CD4-positive, CD25-positive, alpha-beta regulatory T cell (primary cell): ENCODE measurements around the gene VAX1. TPM values are rescaled to one million over a fixed set of nuclear protein-coding genes. Genes with fewer than 3 reads are reported as not detected.
"Not testable (repeated sequence)": the region's sequence is repeated elsewhere in the genome, so short reads cannot be mapped to it uniquely, and the experiment has no call there.

Experiments used
- ATAC-seq, 2 donors: fragments of 150-1000 bp; cut with Tn5 transposase; one replicate each; pipeline ENCODE4 v1.10.0; 2021; ENCODE audit warnings: low read depth in 2 of 2, moderate number of reproducible peaks in 2 of 2, moderate library complexity in 1 of 2
- DNase-seq, 3 donors: peaks; one replicate each; pipeline versions ENCODE4 v3.0.0 to v3.0.0-alpha.2; 2012 to 2022; ENCODE audit warnings: mixed read lengths in 1 of 3
- H3K27ac ChIP-seq: one replicate; pipeline ENCODE4 v1.7.0; 2013; ENCODE audit warnings: mild to moderate bottlenecking, low read length; ENCODE audit not compliant: insufficient read depth, poor library complexity, severe bottlenecking
- H3K27me3 ChIP-seq: one replicate; pipeline ENCODE4 v1.7.0; 2013; ENCODE audit warnings: low read length; ENCODE audit not compliant: control insufficient read depth, insufficient read depth
- H3K36me3 ChIP-seq: one replicate; pipeline ENCODE4 v1.7.0; 2013; ENCODE audit warnings: mild to moderate bottlenecking, low read length, moderate library complexity; ENCODE audit not compliant: control insufficient read depth, insufficient read depth
- H3K4me1 ChIP-seq: 2 replicates; pipeline ENCODE4 v1.7.0; 2013; ENCODE audit warnings: mild to moderate bottlenecking, low read length; ENCODE audit not compliant: insufficient read depth, control insufficient read depth, poor library complexity, severe bottlenecking
- H3K4me3 ChIP-seq: one replicate; pipeline ENCODE4 v1.7.0; 2013; ENCODE audit warnings: low read depth, mild to moderate bottlenecking, low read length, moderate library complexity
- H3K9me3 ChIP-seq, 2 experiments: 1 replicate in 1 of 2; 2 replicates in 1 of 2; pipeline ENCODE4 v1.7.0; 2013; ENCODE audit warnings: low read length in 2 of 2, mild to moderate bottlenecking in 1 of 2, moderate library complexity in 1 of 2; ENCODE audit not compliant: control insufficient read depth in 2 of 2
- H3K27ac Mint-ChIP-seq, 3 donors: one replicate each; pipeline ENCODE4 v1.8.0; 2020 to 2022; ENCODE audit warnings: mild to moderate bottlenecking in 3 of 3, mixed read lengths in 3 of 3, moderate library complexity in 2 of 3
- H3K27me3 Mint-ChIP-seq: one replicate; pipeline ENCODE4 v1.8.0; 2022; ENCODE audit warnings: mild to moderate bottlenecking, mixed read lengths
- H3K36me3 Mint-ChIP-seq: one replicate; pipeline ENCODE4 v1.8.0; 2020; ENCODE audit warnings: mixed read lengths
- H3K4me1 Mint-ChIP-seq, 4 donors: one replicate each; pipeline ENCODE4 v1.8.0; 2020 to 2022; ENCODE audit warnings: mixed read lengths in 4 of 4, mild to moderate bottlenecking in 1 of 4
- H3K4me3 Mint-ChIP-seq, 4 donors: one replicate each; pipeline ENCODE4 v1.8.0; 2020 to 2022; ENCODE audit warnings: mild to moderate bottlenecking in 4 of 4, mixed read lengths in 4 of 4, moderate library complexity in 3 of 4
- H3K9me3 Mint-ChIP-seq, 7 donors: one replicate each; pipeline ENCODE4 v1.8.0; 2020 to 2022; ENCODE audit warnings: mixed read lengths in 7 of 7, mild to moderate bottlenecking in 3 of 7, moderate library complexity in 2 of 7
- polyA plus RNA-seq, 4 donors: library from polyadenylated mRNA; unstranded; fragments of 300-500 nt; fragmentation: Illumina TruSeq; gene quantifications; one replicate each; pipeline ENCODE4 v1.2.3, GENCODE V29; 2021
- total RNA-seq: library from RNA; stranded (reverse); gene quantifications from one replicate; pipeline ENCODE4 v1.2.3, GENCODE V29; 2022

VAX1 gene
- total RNA-seq = not detected
- not detected for polyA plus RNA-seq

GRCh38 chr10:117137911-117138642 lies at the start of gene VAX1:
Gene VAX1, minus strand, starts transcription at chr10:117138270. Its CDS starts 214 bp downstream, at chr10:117138056.
- no peaks in the 10 kb centered on the region for H3K36me3 Mint-ChIP-seq
- H3K27me3 Mint-ChIP-seq = peaks cover 76% of the 10 kb centered on the region
- Histone ChIP-seq H3K27me3 (peaks cover 39% of the 10 kb centered on the region), H3K4me1 (peaks cover 6% of the 10 kb centered on the region), H3K4me3 (no peak within 1 kb of the TSS), H3K27ac (no peak within 1 kb of the TSS), H3K9me3 (no peaks in the 10 kb centered on the region), H3K36me3 (no peaks in the 10 kb centered on the region)
- H3K4me3 Mint-ChIP-seq = peak within 1 kb of the TSS in 1 of 4 donors; percentile 68
- ATAC-seq = no peak
- H3K4me1 Mint-ChIP-seq = peaks cover 0 to 14% (median 6%) of the 10 kb centered on the region in 4 donors
- H3K9me3 Mint-ChIP-seq = peaks cover 0 to 12% (median 0%) of the 10 kb centered on the region in 7 donors
- H3K27ac Mint-ChIP-seq = no peak within 1 kb of the TSS
- DNase-seq = no peak

- Histone ChIP-seq H3K4me1 (no peaks in the 10 kb centered on the region), H3K27ac (no peak overlapping the region), H3K27me3 (peaks cover 2% of the 10 kb centered on the region), H3K36me3 (no peaks in the 10 kb centered on the region), H3K4me3 (no peak overlapping the region), H3K9me3 (peaks cover 0 to 3% of the 10 kb centered on the region in 2 experiments)
- Mint-ChIP-seq H3K27ac (no peak overlapping the region), H3K4me3 (no peak overlapping the region), H3K4me1 (no peaks in the 10 kb centered on the region), H3K36me3 (no peaks in the 10 kb centered on the region), H3K27me3 (peaks cover 10% of the 10 kb centered on the region), H3K9me3 (peaks cover 0 to 11% (median 2%) of the 10 kb centered on the region in 7 donors)
- DNase-seq (peak in 1 of 3 donors; percentile 14), ATAC-seq (no peak)
Measured at GRCh38 chr10:117186832-117187615, 49.0 kb upstream of the VAX1 start.

- not testable (repeated sequence) for H3K27ac Mint-ChIP-seq, H3K4me1 Mint-ChIP-seq, H3K36me3 Mint-ChIP-seq, H3K27me3 Mint-ChIP-seq, ATAC-seq, H3K4me1 ChIP-seq, H3K27ac ChIP-seq, H3K36me3 ChIP-seq, DNase-seq, H3K4me3 ChIP-seq, H3K9me3 ChIP-seq, H3K4me3 Mint-ChIP-seq, H3K27me3 ChIP-seq
- peaks cover 0 to 11% (median 2%) of the 10 kb centered on the region in 7 donors for H3K9me3 Mint-ChIP-seq
Measured at GRCh38 chr10:117185817-117186216, 47.7 kb upstream of the VAX1 start.

- peaks cover 0 to 10% (median 2%) of the 10 kb centered on the region in 7 donors for H3K9me3 Mint-ChIP-seq
- H3K4me3 Mint-ChIP-seq = no peak overlapping the region
- no peaks in the 10 kb centered on the region for H3K4me1 Mint-ChIP-seq
- DNase-seq = no peak
- no peak overlapping the region for H3K27ac Mint-ChIP-seq
- H3K27me3 Mint-ChIP-seq = peaks cover 4% of the 10 kb centered on the region
- H3K4me3 ChIP-seq = no peak overlapping the region
- no peak overlapping the region for H3K27ac ChIP-seq
- H3K36me3 Mint-ChIP-seq = no peaks in the 10 kb centered on the region
- peaks cover 0 to 2% of the 10 kb centered on the region in 2 experiments for H3K9me3 ChIP-seq
- ATAC-seq = no peak
- peaks cover 2% of the 10 kb centered on the region for H3K27me3 ChIP-seq
- H3K4me1 ChIP-seq = no peaks in the 10 kb centered on the region
- no peaks in the 10 kb centered on the region for H3K36me3 ChIP-seq
Measured at GRCh38 chr10:117184821-117185220, 46.8 kb upstream of the VAX1 start.

- no peak overlapping the region for H3K27ac Mint-ChIP-seq
- Histone ChIP-seq H3K9me3 (no peaks in the 10 kb centered on the region), H3K36me3 (no peaks in the 10 kb centered on the region), H3K4me1 (no peaks in the 10 kb centered on the region), H3K27me3 (peaks cover 2% of the 10 kb centered on the region), H3K4me3 (no peak overlapping the region), H3K27ac (no peak overlapping the region)
- H3K9me3 Mint-ChIP-seq = peaks cover 0 to 8% (median 2%) of the 10 kb centered on the region in 7 donors
- no peak for DNase-seq
- H3K4me1 Mint-ChIP-seq = no peaks in the 10 kb centered on the region
- peaks cover 8% of the 10 kb centered on the region for H3K27me3 Mint-ChIP-seq
- no peak overlapping the region for H3K4me3 Mint-ChIP-seq
- no peak for ATAC-seq
- H3K36me3 Mint-ChIP-seq = no peaks in the 10 kb centered on the region
Measured at GRCh38 chr10:117184296-117184695, 46.2 kb upstream of the VAX1 start.

GRCh38 chr10:117178190-117178589 lies 40.1 kb upstream of the VAX1 start:
- Mint-ChIP-seq H3K9me3 (peaks cover 0 to 2% (median 0%) of the 10 kb centered on the region in 7 donors), H3K27me3 (peaks cover 30% of the 10 kb centered on the region), H3K4me3 (peak overlapping the region in 1 of 4 donors; percentile 41), H3K36me3 (no peaks in the 10 kb centered on the region), H3K4me1 (peaks cover 9 to 19% (median 13%) of the 10 kb centered on the region in 4 donors), H3K27ac (no peak overlapping the region)
- DNase-seq (no peak), ATAC-seq (no peak)
- H3K9me3 ChIP-seq = no peaks in the 10 kb centered on the region
- no peak overlapping the region for H3K27ac ChIP-seq
- H3K4me3 ChIP-seq = no peak overlapping the region
- H3K27me3 ChIP-seq = peaks cover under 1% of the 10 kb centered on the region
- H3K4me1 ChIP-seq = peaks cover 16% of the 10 kb centered on the region
- no peaks in the 10 kb centered on the region for H3K36me3 ChIP-seq

- peaks cover 40% of the 10 kb centered on the region for H3K27me3 Mint-ChIP-seq
- no peaks in the 10 kb centered on the region for H3K9me3 ChIP-seq
- H3K27ac Mint-ChIP-seq = peak overlapping the region; percentile 5 to 79 (median 75)
- peaks cover 16% of the 10 kb centered on the region for H3K4me1 ChIP-seq
- no peaks in the 10 kb centered on the region for H3K36me3 Mint-ChIP-seq
- H3K4me3 Mint-ChIP-seq = peak overlapping the region; percentile 71 to 93 (median 90)
- peak overlapping the region; percentile 82 for H3K4me3 ChIP-seq
- H3K27ac ChIP-seq = no peak overlapping the region
- H3K36me3 ChIP-seq = no peaks in the 10 kb centered on the region
- peaks cover 19% of the 10 kb centered on the region for H3K27me3 ChIP-seq
- DNase-seq = peak; percentile 28 to 80 (median 74)
- no peaks in the 10 kb centered on the region for H3K9me3 Mint-ChIP-seq
- ATAC-seq = peak; percentile 8 to 32
- peaks cover 9 to 24% (median 13%) of the 10 kb centered on the region in 4 donors for H3K4me1 Mint-ChIP-seq
Measured at GRCh38 chr10:117175901-117176534, 37.9 kb upstream of the VAX1 start.
